HEK293 (cell line): ENCODE measurements around the gene PRKCE.

Source experiments
- CTCF ChIP-seq: fragments of 450-650 bp; formaldehyde crosslinking; IDR thresholded peaks from 2 replicates; pipeline ENCODE4 v1.5.1; 2016; ENCODE audit warnings: missing biosample characterization, missing genetic modification characterization
- PATZ1 ChIP-seq: fragments of 450-650 bp; formaldehyde crosslinking; IDR thresholded peaks from 2 replicates; pipeline ENCODE4 v1.5.1; 2016; ENCODE audit warnings: missing biosample characterization, missing genetic modification characterization
- PRDM4 ChIP-seq: fragments of 450-650 bp; formaldehyde crosslinking; IDR thresholded peaks from 2 replicates; pipeline ENCODE4 v1.5.1; 2017; ENCODE audit warnings: missing biosample characterization, missing genetic modification characterization
- ZFP37 ChIP-seq: fragments of 450-650 bp; formaldehyde crosslinking; IDR thresholded peaks from 2 replicates; pipeline ENCODE4 v1.5.1; 2016; ENCODE audit warnings: missing biosample characterization, missing genetic modification characterization
- ZIC2 ChIP-seq: fragments of 450-650 bp; formaldehyde crosslinking; IDR thresholded peaks from 2 replicates; pipeline ENCODE4 v1.5.1; 2016; ENCODE audit warnings: missing biosample characterization, missing genetic modification characterization
- ZNF138 ChIP-seq: fragments of 450-650 bp; formaldehyde crosslinking; IDR thresholded peaks from 2 replicates; pipeline ENCODE4 v1.5.1; 2016; ENCODE audit warnings: missing biosample characterization, missing genetic modification characterization, borderline replicate concordance
- ZNF19 ChIP-seq: fragments of 450-650 bp; formaldehyde crosslinking; IDR thresholded peaks from 2 replicates; pipeline ENCODE4; 2016; ENCODE audit warnings: missing biosample characterization, missing genetic modification characterization, low read depth
- ZNF366 ChIP-seq: fragments of 450-650 bp; formaldehyde crosslinking; conservative IDR thresholded peaks from 2 replicates; pipeline ENCODE4 v1.5.1; 2016; ENCODE audit warnings: missing biosample characterization, missing genetic modification characterization
- ZNF423 ChIP-seq: fragments of 450-650 bp; formaldehyde crosslinking; IDR thresholded peaks from 2 replicates; pipeline ENCODE4 v1.5.1; 2016; ENCODE audit warnings: missing biosample characterization, missing genetic modification characterization
- ZNF501 ChIP-seq: fragments of 450-650 bp; formaldehyde crosslinking; IDR thresholded peaks from 2 replicates; pipeline ENCODE4 v1.5.1; 2016; ENCODE audit warnings: missing biosample characterization, missing genetic modification characterization
- ZNF561 ChIP-seq: fragments of 450-650 bp; IDR thresholded peaks from 2 replicates; pipeline ENCODE4 v1.5.1; 2018; ENCODE audit warnings: missing biosample characterization, missing genetic modification characterization, borderline replicate concordance

GRCh38 chr2:45951025-45951727, 299.7 kb downstream of the PRKCE start:
- TF ChIP-seq ZNF138 (tag by site-specific recombination): no peak
- TF ChIP-seq CTCF (tag by site-specific recombination): no peak
- TF ChIP-seq PRDM4: no peak
- no peak for TF ChIP-seq ZNF561 (tag by site-specific recombination)
- TF ChIP-seq ZIC2 (tag by site-specific recombination): no peak
- TF ChIP-seq ZNF366: no peak
- no peak for TF ChIP-seq ZNF19 (tag by site-specific recombination)
- no peak for TF ChIP-seq ZNF501
- no peak for TF ChIP-seq ZNF423 (tag by site-specific recombination)
- TF ChIP-seq ZFP37: no peak
- no peak for TF ChIP-seq PATZ1 (tag by site-specific recombination)
